Left renal pelvis (tissue), 4 donors: ENCODE results near the gene MCTS1. TPM values are rescaled to one million over a fixed set of nuclear protein-coding genes. Genes with fewer than 3 reads are reported as not detected.
"Not testable (repeated sequence)": the region's sequence is repeated elsewhere in the genome, so short reads cannot be mapped to it uniquely, and the experiment has no call there.

Experiments
- DNase-seq, 4 donors: peaks; one replicate each; pipeline ENCODE4 v3.0.0-alpha.2; 2013; ENCODE audit warnings: low read depth in 4 of 4, low spot score in 3 of 4
- polyA plus RNA-seq, 4 donors: library from polyadenylated mRNA; unstranded; fragments of 120-200 nt; gene quantifications; one replicate each; pipeline ENCODE4 v1.2.1, GENCODE V29; 2013; ENCODE audit not compliant: insufficient read length in 4 of 4

The MCTS1 gene
- polyA plus RNA-seq, 4 donors, result 48.0 to 59.6 (median 56.2) TPM

GRCh38 chrX:120625371-120625770 lies 21.5 kb downstream of the MCTS1 start:
- DNase-seq, result no peak

- peak; percentile 60 to 81 (median 69) for DNase-seq
These were observed 26.0 kb downstream of the MCTS1 start, which contains the start of gene C1GALT1C1 for GRCh38 chrX:120629667-120630537. TSS of gene C1GALT1C1 (minus strand) at chrX:120630054. CDS start at chrX:120627166, 2,888 bp downstream.

DNA sequence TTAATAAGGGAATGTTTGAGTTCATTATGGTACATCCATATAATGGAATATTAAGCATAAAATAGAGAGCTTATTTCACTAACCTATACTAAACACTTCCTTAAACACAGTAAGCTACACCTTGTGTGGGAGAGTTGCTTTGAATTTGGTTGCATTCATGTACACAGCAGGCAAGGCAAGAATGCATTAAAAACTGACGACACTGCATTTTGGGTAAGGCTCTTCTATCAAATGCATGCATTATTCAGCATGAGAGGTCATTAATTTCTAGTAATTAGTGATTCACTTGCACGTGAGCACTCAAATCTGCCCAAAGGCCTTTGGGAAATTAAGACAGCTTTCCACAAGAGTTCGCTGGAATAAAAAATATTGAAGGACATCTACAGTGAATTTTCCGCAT lies 34.7 kb downstream of the MCTS1 start:
- DNase-seq, result no peak

- DNase-seq, result no peak
These were observed 39.0 kb downstream of the MCTS1 start for GRCh38 chrX:120642871-120643270.

- DNase-seq, result no peak
These were observed 43.2 kb downstream of the MCTS1 start for GRCh38 chrX:120647127-120647526.

GRCh38 chrX:120652256-120652655 lies 48.4 kb downstream of the MCTS1 start:
- DNase-seq, result not testable (repeated sequence)

DNA sequence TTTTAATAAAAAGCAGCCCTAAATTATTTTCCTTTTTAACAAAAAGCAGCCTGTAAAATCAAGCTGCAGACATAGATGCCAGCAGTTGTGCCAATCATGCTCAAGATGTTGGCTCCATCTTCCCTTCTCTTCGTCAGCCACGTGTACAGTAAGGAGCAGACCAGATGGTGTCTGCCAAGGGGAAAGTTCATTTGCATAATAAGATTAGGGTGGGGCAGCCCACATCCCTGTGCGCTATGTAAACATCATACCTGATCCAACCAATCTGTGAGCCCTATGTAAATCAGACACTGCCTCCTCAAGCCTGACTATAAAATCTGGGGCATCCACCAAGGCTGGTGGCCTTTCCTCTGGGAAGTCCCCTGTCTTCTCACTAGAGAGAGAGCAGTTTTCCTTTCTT lies 49.1 kb downstream of the MCTS1 start:
- DNase-seq, result no peak

GRCh38 chrX:120660637-120661036 lies 56.7 kb downstream of the MCTS1 start:
- DNase-seq, result no peak

Other genes with a start within 250 kb of the MCTS1 start
- gene ATP1B4, start 242.0 kb upstream of the MCTS1 start, polyA plus RNA-seq, result under 1 TPM in 3 of 4 donors, not detected in 1; 0.04 to 0.10 (median 0.05) TPM
- gene LAMP2, start 134.8 kb upstream of the MCTS1 start, polyA plus RNA-seq, result 100 to 1,000 TPM; 126 to 169 (median 147) TPM
- gene CUL4B, start 43.1 kb upstream of the MCTS1 start, polyA plus RNA-seq, result 10 to 100 TPM; 68.8 to 81.9 (median 73.2) TPM
- gene C1GALT1C1, start 26.0 kb downstream of the MCTS1 start, polyA plus RNA-seq, result 10 to 100 TPM; 29.0 to 37.0 (median 35.5) TPM